Prostate gland (tissue), 2 donors: ENCODE data around the gene TESPA1. TPM values are rescaled to one million over a fixed set of nuclear protein-coding genes. Genes with fewer than 3 reads are reported as not detected.
A peak's percentile ranks its signal among the peaks of the same experiment; 100 is the strongest.
"Not testable (repeated sequence)": the region's sequence is repeated elsewhere in the genome, so short reads cannot be mapped to it uniquely, and the experiment has no call there.

Experiments used
- DNase-seq: peaks from one replicate; pipeline ENCODE4 v3.0.0-alpha.2; 2019; ENCODE audit warnings: low spot score
- H3K27ac ChIP-seq, 2 donors: fragments of 200-600 bp; sonication (generic); 2 replicates each; pipeline ENCODE4 v1.5.1; 2017 to 2019
- H3K27me3 ChIP-seq: fragments of 200-600 bp; sonication (generic); replicated peaks from 2 replicates; pipeline ENCODE4 v1.5.1; 2019; ENCODE audit not compliant: insufficient read depth
- H3K36me3 ChIP-seq, 2 donors: fragments of 200-600 bp; sonication (generic); 1 replicate in 1 of 2; 2 replicates in 1 of 2; pipeline versions ENCODE4 v1.5.1 to v1.8.1; 2017 to 2019
- H3K4me1 ChIP-seq: fragments of 200-600 bp; sonication (generic); replicated peaks from 2 replicates; pipeline ENCODE4 v1.5.1; 2019
- H3K4me3 ChIP-seq, 2 donors: fragments of 200-600 bp; sonication (generic); 2 replicates each; pipeline ENCODE4 v1.5.1; 2017 to 2019
- H3K9me3 ChIP-seq: fragments of 200-600 bp; sonication (generic); 2 replicates; pipeline ENCODE4 v1.5.1; 2017
- POLR2A ChIP-seq: fragments of 450-650 bp; IDR thresholded peaks from one replicate; pipeline ENCODE4 v1.6.1; 2016; ENCODE audit warnings: antibody characterized with exemption, mild to moderate bottlenecking
- POLR2AphosphoS5 ChIP-seq: sonication (generic); formaldehyde crosslinking; IDR thresholded peaks from one replicate; pipeline ENCODE4 v1.6.1; 2017; ENCODE audit warnings: antibody characterized with exemption
- WGBS: methylation state at CpG from one replicate; pipeline ENCODE4 v1.1.5; 2018; 5-methylcytosine and 5-hydroxymethylcytosine counted together
- intact Hi-C: fragments of 100-400 bp; cut with DNase I; formaldehyde crosslinking; loops from one replicate; pipeline ENCODE4 v1.14.2; 2022
- total RNA-seq, 2 donors: library from RNA; depleted of rRNA; stranded (reverse); fragments of >200 nt; gene quantifications; one replicate each; pipeline ENCODE4 v1.1.0, GENCODE V29; 2016
- TF ChIP-seq, protein P1 (sequence below), 4 experiments: fragments of 200-600 bp in 2 of 4; fragments of 450-650 bp in 2 of 4; sonication (generic) in 2 of 4; IDR thresholded peaks; 1 replicate in 3 of 4; 2 replicates in 1 of 4; pipeline ENCODE4 v1.5.1; 2016 to 2019; ENCODE audit warnings: antibody characterized with exemption in 4 of 4, mild to moderate bottlenecking in 2 of 4, moderate library complexity in 2 of 4

Gene TESPA1
- total RNA-seq, 2 donors from 2014 or later = 0.41 to 6.1 TPM

DNA sequence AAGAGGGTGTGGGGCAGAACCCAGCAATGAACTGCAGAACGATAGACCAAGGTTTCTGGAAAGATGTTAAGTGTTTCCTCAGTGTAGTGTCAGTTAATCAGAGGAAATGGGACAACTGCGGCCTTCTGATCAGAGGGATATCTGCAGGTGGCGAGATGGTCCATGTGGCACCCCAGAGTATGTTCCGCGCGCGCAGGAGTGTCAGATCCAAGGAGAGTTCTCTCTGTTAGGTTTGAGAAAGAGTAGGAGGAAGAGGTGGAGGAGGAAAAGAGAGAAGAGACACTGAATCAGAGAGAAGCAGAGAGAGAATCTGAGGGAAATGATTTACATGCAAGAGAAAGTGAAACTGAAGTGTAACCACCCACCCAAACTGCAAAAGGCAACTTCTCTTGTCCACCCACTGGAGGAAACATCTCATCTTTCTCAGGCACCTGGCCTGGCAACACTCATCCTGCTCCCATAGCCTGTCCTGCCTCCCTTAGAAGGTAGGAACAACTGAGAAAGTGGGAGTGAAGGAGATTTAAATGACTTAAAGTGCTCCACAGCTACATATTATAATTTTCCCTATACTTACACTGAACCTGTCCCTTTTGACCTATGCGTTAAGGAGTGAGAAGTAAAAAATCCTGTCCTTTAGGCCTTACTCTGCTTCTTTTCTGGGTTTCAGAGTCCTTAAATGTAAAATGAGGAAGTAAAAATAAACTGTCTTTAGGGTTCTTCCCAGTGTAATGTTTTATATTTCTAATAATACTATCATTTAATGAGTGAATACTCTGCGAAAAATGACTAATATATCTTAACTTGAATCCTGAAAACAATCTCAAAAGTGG is 6.8 kb upstream of the TESPA1 start:
- no peak overlapping the region for H3K27ac ChIP-seq
- no peak for DNase-seq
- intact Hi-C loops = no loop called here
- TF ChIP-seq POLR2A (no peak), POLR2AphosphoS5 (no peak)
- TF ChIP-seq, protein P1, sequence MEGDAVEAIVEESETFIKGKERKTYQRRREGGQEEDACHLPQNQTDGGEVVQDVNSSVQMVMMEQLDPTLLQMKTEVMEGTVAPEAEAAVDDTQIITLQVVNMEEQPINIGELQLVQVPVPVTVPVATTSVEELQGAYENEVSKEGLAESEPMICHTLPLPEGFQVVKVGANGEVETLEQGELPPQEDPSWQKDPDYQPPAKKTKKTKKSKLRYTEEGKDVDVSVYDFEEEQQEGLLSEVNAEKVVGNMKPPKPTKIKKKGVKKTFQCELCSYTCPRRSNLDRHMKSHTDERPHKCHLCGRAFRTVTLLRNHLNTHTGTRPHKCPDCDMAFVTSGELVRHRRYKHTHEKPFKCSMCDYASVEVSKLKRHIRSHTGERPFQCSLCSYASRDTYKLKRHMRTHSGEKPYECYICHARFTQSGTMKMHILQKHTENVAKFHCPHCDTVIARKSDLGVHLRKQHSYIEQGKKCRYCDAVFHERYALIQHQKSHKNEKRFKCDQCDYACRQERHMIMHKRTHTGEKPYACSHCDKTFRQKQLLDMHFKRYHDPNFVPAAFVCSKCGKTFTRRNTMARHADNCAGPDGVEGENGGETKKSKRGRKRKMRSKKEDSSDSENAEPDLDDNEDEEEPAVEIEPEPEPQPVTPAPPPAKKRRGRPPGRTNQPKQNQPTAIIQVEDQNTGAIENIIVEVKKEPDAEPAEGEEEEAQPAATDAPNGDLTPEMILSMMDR (IDR thresholded peaks at IDR 0.05) = no peak
- no peaks in the 10 kb centered on the region for H3K27me3 ChIP-seq
- no peaks in the 10 kb centered on the region for H3K9me3 ChIP-seq
- WGBS = 90% methylated on average over 9 of the region's 9 CpGs
- no peak overlapping the region for H3K4me3 ChIP-seq
- H3K4me1 ChIP-seq = no peaks in the 10 kb centered on the region
- no peaks in the 10 kb centered on the region for H3K36me3 ChIP-seq

DNA sequence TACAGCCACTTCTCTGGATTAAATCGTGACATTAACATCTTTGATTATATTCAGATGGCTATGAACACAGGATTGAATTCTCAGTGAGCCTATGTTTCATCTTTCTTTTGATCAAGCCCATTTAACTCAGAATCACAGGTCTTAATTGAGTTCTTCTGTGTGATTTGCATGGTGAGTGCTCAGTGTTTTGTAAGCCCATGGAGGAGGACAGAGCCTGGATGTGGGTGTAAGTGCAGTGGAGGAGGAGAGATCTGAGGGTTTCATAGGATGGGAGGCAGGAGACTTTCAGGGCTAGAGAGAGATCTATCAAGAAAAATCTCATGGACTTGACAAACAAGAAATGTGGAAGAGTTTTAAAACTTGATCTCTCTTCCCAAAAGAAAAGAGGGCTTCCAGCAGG is 5.3 kb upstream of the TESPA1 start:
- Histone ChIP-seq H3K36me3 (no peaks in the 10 kb centered on the region), H3K4me1 (no peaks in the 10 kb centered on the region), H3K9me3 (no peaks in the 10 kb centered on the region), H3K27me3 (no peaks in the 10 kb centered on the region), H3K27ac (no peak overlapping the region), H3K4me3 (no peak overlapping the region)
- TF ChIP-seq, protein P1 (IDR thresholded peaks at IDR 0.05) = no peak
- TF ChIP-seq POLR2A = no peak
- no peak for TF ChIP-seq POLR2AphosphoS5
- intact Hi-C loops = no loop called here
- no peak for DNase-seq
- 67% methylated on average over 1 of the region's 1 CpG for WGBS

DNA sequence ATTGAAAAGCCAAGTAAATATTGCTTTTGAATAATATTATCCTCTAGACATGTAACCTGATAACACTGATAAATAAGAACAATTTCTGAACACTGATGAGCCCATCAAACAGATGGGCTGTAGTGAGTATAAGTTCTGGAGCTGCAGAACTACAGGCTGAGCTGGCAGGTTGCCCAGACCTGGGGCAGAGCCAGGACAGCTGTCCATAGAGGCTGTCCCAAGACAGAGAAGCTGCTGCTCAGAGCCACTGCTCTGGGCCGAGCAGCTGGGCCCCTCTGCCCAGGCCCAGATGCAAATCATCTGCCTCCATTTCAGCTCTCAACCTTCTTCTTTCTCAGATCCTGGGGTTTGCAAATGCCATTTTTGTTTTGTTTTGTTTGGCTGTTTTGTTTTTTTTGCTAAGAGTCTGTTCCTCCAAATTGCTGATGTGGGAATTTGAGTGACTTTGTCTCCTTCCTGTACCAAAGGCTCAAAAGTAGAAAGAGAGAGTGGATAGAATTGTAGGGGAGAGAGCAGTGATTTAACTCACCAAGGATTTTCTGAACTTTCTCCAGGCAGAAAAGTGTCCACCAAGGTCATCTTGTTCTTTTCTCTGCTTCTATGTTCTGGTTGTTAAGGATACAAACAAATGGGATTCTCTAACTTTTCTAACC is 4.0 kb upstream of the TESPA1 start:
- TF ChIP-seq POLR2A (no peak), POLR2AphosphoS5 (no peak)
- TF ChIP-seq, protein P1 (IDR thresholded peaks at IDR 0.05) = no peak
- no peaks in the 10 kb centered on the region for H3K9me3 ChIP-seq
- intact Hi-C loops = no loop called here
- 50% methylated on average over 1 of the region's 1 CpG for WGBS
- no peak overlapping the region for H3K27ac ChIP-seq
- peak; percentile 15 for DNase-seq
- H3K27me3 ChIP-seq = no peaks in the 10 kb centered on the region
- no peaks in the 10 kb centered on the region for H3K4me1 ChIP-seq
- H3K4me3 ChIP-seq = no peak overlapping the region
- H3K36me3 ChIP-seq = no peaks in the 10 kb centered on the region

DNA sequence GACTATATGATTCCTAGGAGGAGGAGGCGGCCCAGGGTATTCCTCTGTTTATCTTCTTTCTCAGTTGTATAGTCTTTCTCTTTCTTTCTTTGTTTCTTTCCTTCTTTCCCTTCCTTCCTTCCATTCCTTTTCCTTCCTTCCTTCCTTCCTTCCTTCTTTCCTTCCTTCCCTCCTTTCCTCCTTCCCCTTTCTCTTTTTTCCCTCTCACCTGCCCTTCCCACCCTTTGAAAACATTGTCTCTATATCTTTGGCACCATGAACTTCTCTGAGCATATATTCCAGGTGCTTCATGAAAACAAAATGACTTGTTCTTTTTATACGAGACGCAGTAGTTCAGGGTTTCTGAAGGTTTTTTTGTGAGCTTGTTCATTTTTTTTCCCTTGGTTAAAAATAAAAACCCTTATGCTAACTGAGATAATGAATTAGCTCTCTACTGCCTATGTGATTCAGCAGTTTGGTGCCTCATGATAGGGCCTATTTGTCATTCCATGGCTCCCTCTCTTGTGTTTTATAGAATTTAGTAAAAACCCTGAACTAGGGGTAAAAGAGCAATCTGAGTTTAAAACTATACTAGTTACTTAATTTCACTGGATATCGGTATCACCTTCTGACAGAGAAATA is 3.2 kb upstream of the TESPA1 start:
- WGBS = 84% methylated on average over 4 of the region's 4 CpGs
- H3K36me3 ChIP-seq = no peaks in the 10 kb centered on the region
- H3K27ac ChIP-seq = no peak overlapping the region
- DNase-seq = no peak
- no peaks in the 10 kb centered on the region for H3K4me1 ChIP-seq
- H3K27me3 ChIP-seq = no peaks in the 10 kb centered on the region
- intact Hi-C loops = no loop called here
- TF ChIP-seq POLR2A (no peak), POLR2AphosphoS5 (no peak)
- TF ChIP-seq, protein P1 (IDR thresholded peaks at IDR 0.05) = no peak
- no peak overlapping the region for H3K4me3 ChIP-seq
- H3K9me3 ChIP-seq = no peaks in the 10 kb centered on the region

DNA sequence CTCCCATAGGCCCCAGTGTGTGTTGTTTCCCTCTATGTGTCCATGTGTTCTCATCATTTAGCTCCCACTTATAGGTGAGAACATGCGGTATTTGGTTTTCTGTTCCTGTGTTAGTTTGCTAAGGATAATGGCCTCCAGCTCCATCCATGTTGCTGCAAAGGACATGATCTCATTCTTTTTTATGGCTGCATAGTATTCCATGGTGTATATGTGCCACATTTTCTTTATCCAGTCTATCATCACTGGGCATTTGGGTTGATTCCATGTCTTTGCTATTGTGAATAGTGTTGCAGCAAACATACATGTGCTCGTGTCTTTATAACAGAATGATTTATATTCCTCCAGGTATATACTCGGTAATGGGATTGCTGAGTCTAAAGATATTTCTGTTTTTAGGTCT is 2.2 kb upstream of the TESPA1 start:
- DNase-seq, intact Hi-C loops, H3K9me3 ChIP-seq, H3K27ac ChIP-seq, H3K4me1 ChIP-seq, H3K36me3 ChIP-seq, H3K4me3 ChIP-seq, H3K27me3 ChIP-seq: not testable (repeated sequence)
- WGBS = 70% methylated on average over 3 of the region's 3 CpGs
